Measurements from ENCODE around the gene LDB2.

Gene LDB2

DNA sequence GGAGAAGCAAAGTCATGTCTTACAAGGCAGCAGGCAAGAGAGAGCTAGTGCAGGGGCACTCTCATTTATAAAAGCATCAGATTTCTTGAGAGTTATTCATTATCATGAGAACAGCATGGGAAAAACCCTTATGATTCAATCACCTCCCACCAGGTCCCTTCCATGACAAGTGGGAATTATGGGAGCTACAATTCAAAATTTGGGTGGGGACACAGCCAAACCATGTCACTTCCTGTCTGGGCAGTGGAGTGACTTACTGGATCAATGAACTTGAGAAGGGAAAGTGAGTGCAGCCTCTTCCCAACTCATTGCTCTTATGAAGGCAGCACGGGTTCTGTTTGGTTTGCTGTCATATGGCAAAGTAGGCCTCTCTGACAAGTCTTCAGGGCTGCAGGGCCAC is 410.4 kb downstream of the LDB2 start:
- DNase-seq (ENCODE audit: low read depth): no peak
- TF ChIP-seq, protein P1, sequence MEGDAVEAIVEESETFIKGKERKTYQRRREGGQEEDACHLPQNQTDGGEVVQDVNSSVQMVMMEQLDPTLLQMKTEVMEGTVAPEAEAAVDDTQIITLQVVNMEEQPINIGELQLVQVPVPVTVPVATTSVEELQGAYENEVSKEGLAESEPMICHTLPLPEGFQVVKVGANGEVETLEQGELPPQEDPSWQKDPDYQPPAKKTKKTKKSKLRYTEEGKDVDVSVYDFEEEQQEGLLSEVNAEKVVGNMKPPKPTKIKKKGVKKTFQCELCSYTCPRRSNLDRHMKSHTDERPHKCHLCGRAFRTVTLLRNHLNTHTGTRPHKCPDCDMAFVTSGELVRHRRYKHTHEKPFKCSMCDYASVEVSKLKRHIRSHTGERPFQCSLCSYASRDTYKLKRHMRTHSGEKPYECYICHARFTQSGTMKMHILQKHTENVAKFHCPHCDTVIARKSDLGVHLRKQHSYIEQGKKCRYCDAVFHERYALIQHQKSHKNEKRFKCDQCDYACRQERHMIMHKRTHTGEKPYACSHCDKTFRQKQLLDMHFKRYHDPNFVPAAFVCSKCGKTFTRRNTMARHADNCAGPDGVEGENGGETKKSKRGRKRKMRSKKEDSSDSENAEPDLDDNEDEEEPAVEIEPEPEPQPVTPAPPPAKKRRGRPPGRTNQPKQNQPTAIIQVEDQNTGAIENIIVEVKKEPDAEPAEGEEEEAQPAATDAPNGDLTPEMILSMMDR (IDR thresholded peaks at IDR 0.05; ENCODE audit: insufficient read depth, low read depth, low read length, missing control alignments): no peak
- no peak overlapping the region for H3K4me3 ChIP-seq (ENCODE audit: low read depth, low read length)

DNA sequence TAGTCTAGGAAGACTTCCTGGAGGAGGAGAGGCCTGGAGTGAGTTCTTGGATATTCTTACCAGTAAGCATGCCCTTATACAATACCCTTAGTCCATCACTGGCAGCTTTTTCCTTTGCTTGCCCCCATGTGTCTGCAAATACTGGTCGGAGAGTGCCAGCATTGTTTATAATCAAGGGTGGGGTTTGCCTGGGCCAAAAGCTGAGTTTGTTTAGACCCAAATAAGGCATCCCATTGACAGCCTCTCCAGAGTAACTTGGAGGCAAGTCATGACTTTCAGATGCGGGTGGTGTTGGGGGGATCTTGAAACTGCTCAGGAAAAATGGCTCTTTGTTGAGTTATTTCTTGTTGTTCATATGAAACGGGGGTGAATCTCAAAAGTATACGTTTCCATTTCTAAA is 413.7 kb downstream of the LDB2 start:
- TF ChIP-seq, protein P1 (IDR thresholded peaks at IDR 0.05; ENCODE audit: insufficient read depth, low read depth, low read length, missing control alignments): no peak
- no peak for DNase-seq (ENCODE audit: low read depth)
- no peak overlapping the region for H3K4me3 ChIP-seq (ENCODE audit: low read depth, low read length)

DNA sequence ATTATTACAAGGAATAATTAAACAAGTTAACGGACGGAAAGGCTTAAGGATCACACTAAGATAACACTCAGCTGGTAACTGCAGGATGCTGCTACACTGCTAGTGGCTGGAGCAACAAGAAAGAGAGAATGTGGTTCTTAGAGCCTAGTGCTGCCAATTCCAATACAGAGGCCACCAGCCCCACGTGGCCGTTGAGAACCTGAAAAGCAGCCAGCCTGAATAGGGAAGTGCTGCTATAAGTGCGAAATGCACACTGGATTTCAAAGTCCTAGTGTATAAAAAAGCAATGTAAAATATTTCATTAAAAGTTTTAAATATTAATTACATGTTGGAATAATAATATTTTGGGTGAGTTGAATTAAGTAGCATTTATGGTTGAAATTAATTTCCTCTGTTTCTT is 414.9 kb downstream of the LDB2 start:
- no peak overlapping the region for H3K4me3 ChIP-seq (ENCODE audit: low read depth, low read length)
- TF ChIP-seq, protein P1 (IDR thresholded peaks at IDR 0.05; ENCODE audit: insufficient read depth, low read depth, low read length, missing control alignments): no peak
- DNase-seq (ENCODE audit: low read depth): no peak

DNA sequence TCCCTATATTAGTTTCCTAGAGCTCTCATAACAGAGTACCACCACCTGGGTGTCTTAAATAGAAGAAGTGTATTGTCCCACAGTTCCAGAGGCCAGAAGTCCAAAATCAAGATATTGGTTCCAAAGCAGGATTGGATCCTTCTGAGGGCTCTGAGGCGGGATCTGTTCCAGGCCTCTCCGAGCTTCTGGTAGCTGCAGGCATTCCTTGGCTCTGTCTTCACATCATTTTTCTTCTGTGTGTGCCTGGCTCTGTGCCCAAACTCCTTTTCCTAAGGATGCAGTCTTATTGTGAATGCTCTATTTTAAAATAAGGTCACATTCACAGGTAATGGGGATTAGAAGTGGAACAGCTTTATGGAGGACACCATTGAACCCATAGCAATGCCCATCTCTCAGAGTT is 418.4 kb downstream of the LDB2 start:
- DNase-seq (ENCODE audit: low read depth): no peak
- H3K4me3 ChIP-seq (ENCODE audit: low read depth, low read length): no peak overlapping the region
- TF ChIP-seq, protein P1 (IDR thresholded peaks at IDR 0.05; ENCODE audit: insufficient read depth, low read depth, low read length, missing control alignments): no peak

DNA sequence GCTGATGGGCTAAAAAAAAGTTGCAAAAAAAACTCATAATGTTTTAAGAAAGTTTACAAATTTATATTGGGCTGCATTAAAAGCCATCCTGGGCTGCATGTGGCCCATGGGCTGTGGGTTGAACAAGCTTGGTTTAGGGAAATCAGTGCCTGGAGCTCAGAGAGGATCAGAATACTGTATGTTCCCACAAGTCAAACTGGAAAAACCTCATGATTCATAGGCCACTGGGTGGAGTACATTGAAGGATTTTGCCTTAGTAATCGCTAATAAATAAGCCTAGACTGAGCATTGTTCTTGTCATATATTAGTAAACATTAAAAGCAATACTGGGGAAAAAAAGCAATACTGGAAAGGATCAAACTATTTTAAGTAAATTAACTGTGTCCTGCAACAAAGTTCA is 425.9 kb downstream of the LDB2 start:
- no peak overlapping the region for H3K4me3 ChIP-seq (ENCODE audit: low read depth, low read length)
- TF ChIP-seq, protein P1 (IDR thresholded peaks at IDR 0.05; ENCODE audit: insufficient read depth, low read depth, low read length, missing control alignments): no peak
- DNase-seq (ENCODE audit: low read depth): no peak

DNA sequence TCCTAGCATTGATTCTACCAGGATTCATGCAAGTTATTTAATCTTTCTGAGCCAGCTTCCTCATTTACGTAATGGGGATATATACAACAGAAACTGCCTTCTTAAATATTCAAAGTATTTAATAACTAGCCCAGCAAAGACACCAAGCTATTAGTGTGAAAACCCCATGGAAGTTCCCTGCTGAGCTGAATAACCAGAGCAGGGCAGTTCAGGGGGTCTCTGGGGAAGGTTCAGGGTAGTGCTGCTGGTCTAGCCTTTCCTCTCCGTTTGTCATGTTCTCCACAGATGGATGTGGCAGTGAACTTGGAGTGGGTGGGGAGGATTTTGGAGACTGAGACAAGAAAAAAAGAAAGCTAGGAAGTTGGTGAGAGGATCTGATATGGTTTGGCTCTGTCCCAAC is 431.4 kb downstream of the LDB2 start:
- DNase-seq (ENCODE audit: low read depth): no peak
- TF ChIP-seq, protein P1 (IDR thresholded peaks at IDR 0.05; ENCODE audit: insufficient read depth, low read depth, low read length, missing control alignments): no peak
- no peak overlapping the region for H3K4me3 ChIP-seq (ENCODE audit: low read depth, low read length)

DNA sequence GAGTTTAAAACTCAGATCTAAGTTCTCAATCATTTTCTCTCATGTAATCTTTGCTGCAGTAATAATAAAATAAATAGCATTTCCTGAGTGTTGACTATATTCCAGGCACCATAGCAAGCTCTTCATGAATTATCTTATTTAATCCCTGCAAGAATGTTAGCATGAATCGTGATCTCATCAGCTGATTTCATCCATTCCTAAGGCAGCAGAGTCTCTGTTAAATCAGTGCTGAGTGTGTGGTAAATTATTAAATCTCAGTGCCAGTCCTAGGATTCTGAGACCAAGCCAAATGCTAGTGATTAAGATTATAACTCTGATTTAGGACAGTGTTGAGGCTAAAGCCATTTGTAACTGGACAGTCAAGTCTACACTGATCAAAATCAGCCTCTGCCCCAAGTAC is 431.9 kb downstream of the LDB2 start:
- TF ChIP-seq, protein P1 (IDR thresholded peaks at IDR 0.05; ENCODE audit: insufficient read depth, low read depth, low read length, missing control alignments): no peak
- no peak overlapping the region for H3K4me3 ChIP-seq (ENCODE audit: low read depth, low read length)
- no peak for DNase-seq (ENCODE audit: low read depth)

All from GM12865 (cell line).